Measurements from ENCODE around the gene ILF2. TPM values are rescaled to one million over a fixed set of nuclear protein-coding genes. Genes with fewer than 3 reads are reported as not detected.

Gene ILF2
- total RNA-seq, 1 donor from 2014 or later = 185 TPM

GRCh38 chr1:153630384-153630783 is 40.4 kb downstream of the ILF2 start:
- Histone ChIP-seq H4K20me1 (ENCODE audit: insufficient read depth, low read length) (peaks cover 9% of the 10 kb centered on the region), H3K9ac (ENCODE audit: low read length) (no peak overlapping the region), H3K79me2 (ENCODE audit: insufficient read depth, low read length) (peaks cover 29% of the 10 kb centered on the region), H3K4me2 (ENCODE audit: low read length) (no peak overlapping the region), H3K27me3 (ENCODE audit: insufficient read depth, low read length) (no peaks in the 10 kb centered on the region), H3K27ac (ENCODE audit: low read depth, low read length) (no peak overlapping the region), H3K4me1 (ENCODE audit: insufficient read depth, low read length) (peaks cover 30% of the 10 kb centered on the region), H3K36me3 (ENCODE audit: insufficient read depth, low read length) (peaks cover 3% of the 10 kb centered on the region), H3K4me3 (ENCODE audit: insufficient read depth, low read depth, low read length) (no peak overlapping the region), H3K9me3 (ENCODE audit: insufficient read depth, low read depth, low read length) (no peaks in the 10 kb centered on the region), H2AFZ (ENCODE audit: low read depth, low read length) (no peak overlapping the region)
- no peak overlapping the region for H3K27ac Mint-ChIP-seq (ENCODE audit: unreplicated experiment)
- no peak overlapping the region for H3K4me3 Mint-ChIP-seq (ENCODE audit: unreplicated experiment)
- no peaks in the 10 kb centered on the region for H3K27me3 Mint-ChIP-seq (ENCODE audit: low read depth, unreplicated experiment)
- TF ChIP-seq EZH2 (IDR thresholded peaks at IDR 0.05; ENCODE audit: insufficient read depth, low read length) (no peak), CTCF (IDR thresholded peaks at IDR 0.05; ENCODE audit: insufficient read depth, low read depth, low read length) (no peak)
- no peak for FAIRE-seq
- DNase-seq (ENCODE audit: low read depth) = no peak
- H3K9me3 Mint-ChIP-seq (ENCODE audit: unreplicated experiment) = no peaks in the 10 kb centered on the region
- H3K4me1 Mint-ChIP-seq (ENCODE audit: low read depth, unreplicated experiment) = peaks cover 36% of the 10 kb centered on the region
- H3K36me3 Mint-ChIP-seq (ENCODE audit: low read depth, unreplicated experiment) = peaks cover 4% of the 10 kb centered on the region

GRCh38 chr1:153629971-153630370 is 40.8 kb downstream of the ILF2 start:
- FAIRE-seq (no peak), DNase-seq (ENCODE audit: low read depth) (no peak)
- Histone ChIP-seq H3K27me3 (ENCODE audit: insufficient read depth, low read length) (no peaks in the 10 kb centered on the region), H2AFZ (ENCODE audit: low read depth, low read length) (no peak overlapping the region), H3K9me3 (ENCODE audit: insufficient read depth, low read depth, low read length) (no peaks in the 10 kb centered on the region), H3K27ac (ENCODE audit: low read depth, low read length) (no peak overlapping the region), H3K9ac (ENCODE audit: low read length) (no peak overlapping the region), H3K4me3 (ENCODE audit: insufficient read depth, low read depth, low read length) (no peak overlapping the region), H3K4me2 (ENCODE audit: low read length) (no peak overlapping the region), H3K79me2 (ENCODE audit: insufficient read depth, low read length) (peaks cover 29% of the 10 kb centered on the region), H4K20me1 (ENCODE audit: insufficient read depth, low read length) (peaks cover 12% of the 10 kb centered on the region), H3K4me1 (ENCODE audit: insufficient read depth, low read length) (peaks cover 34% of the 10 kb centered on the region), H3K36me3 (ENCODE audit: insufficient read depth, low read length) (peaks cover 8% of the 10 kb centered on the region)
- Mint-ChIP-seq H3K27ac (ENCODE audit: unreplicated experiment) (no peak overlapping the region), H3K27me3 (ENCODE audit: low read depth, unreplicated experiment) (no peaks in the 10 kb centered on the region), H3K36me3 (ENCODE audit: low read depth, unreplicated experiment) (peaks cover 5% of the 10 kb centered on the region), H3K4me3 (ENCODE audit: unreplicated experiment) (no peak overlapping the region), H3K4me1 (ENCODE audit: low read depth, unreplicated experiment) (peaks cover 36% of the 10 kb centered on the region), H3K9me3 (ENCODE audit: unreplicated experiment) (no peaks in the 10 kb centered on the region)
- no peak for TF ChIP-seq EZH2 (IDR thresholded peaks at IDR 0.05; ENCODE audit: insufficient read depth, low read length)
- TF ChIP-seq CTCF (IDR thresholded peaks at IDR 0.05; ENCODE audit: insufficient read depth, low read depth, low read length) = no peak

DNA sequence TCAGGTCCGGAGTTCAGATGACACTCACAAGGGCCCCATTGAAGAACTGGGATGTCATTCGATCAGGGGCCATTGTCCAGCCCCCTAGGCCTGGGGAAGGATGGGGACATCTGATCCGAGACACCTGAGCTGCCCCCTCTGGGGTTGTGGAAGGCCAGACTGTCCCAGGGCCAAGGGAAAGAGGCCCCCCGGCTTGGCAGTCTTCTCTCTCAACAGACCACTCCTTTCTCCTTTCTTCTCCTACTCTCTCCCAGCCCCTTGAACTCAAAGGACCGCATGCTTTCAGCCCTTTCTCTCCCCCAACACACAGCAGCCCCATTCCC is 41.5 kb downstream of the ILF2 start:
- Mint-ChIP-seq H3K4me3 (ENCODE audit: unreplicated experiment) (peak overlapping the region; percentile 41), H3K27me3 (ENCODE audit: low read depth, unreplicated experiment) (no peaks in the 10 kb centered on the region), H3K4me1 (ENCODE audit: low read depth, unreplicated experiment) (peaks cover 38% of the 10 kb centered on the region), H3K27ac (ENCODE audit: unreplicated experiment) (peak overlapping the region; percentile 83), H3K9me3 (ENCODE audit: unreplicated experiment) (no peaks in the 10 kb centered on the region), H3K36me3 (ENCODE audit: low read depth, unreplicated experiment) (peaks cover 6% of the 10 kb centered on the region)
- Histone ChIP-seq H3K4me2 (ENCODE audit: low read length) (no peak overlapping the region), H3K27me3 (ENCODE audit: insufficient read depth, low read length) (no peaks in the 10 kb centered on the region), H2AFZ (ENCODE audit: low read depth, low read length) (no peak overlapping the region), H3K9me3 (ENCODE audit: insufficient read depth, low read depth, low read length) (no peaks in the 10 kb centered on the region), H3K27ac (ENCODE audit: low read depth, low read length) (no peak overlapping the region), H3K4me1 (ENCODE audit: insufficient read depth, low read length) (peaks cover 35% of the 10 kb centered on the region), H4K20me1 (ENCODE audit: insufficient read depth, low read length) (peaks cover 8% of the 10 kb centered on the region), H3K4me3 (ENCODE audit: insufficient read depth, low read depth, low read length) (no peak overlapping the region), H3K36me3 (ENCODE audit: insufficient read depth, low read length) (peaks cover 9% of the 10 kb centered on the region), H3K9ac (ENCODE audit: low read length) (no peak overlapping the region), H3K79me2 (ENCODE audit: insufficient read depth, low read length) (peaks cover 27% of the 10 kb centered on the region)
- TF ChIP-seq CTCF (IDR thresholded peaks at IDR 0.05; ENCODE audit: insufficient read depth, low read depth, low read length) = no peak
- TF ChIP-seq EZH2 (IDR thresholded peaks at IDR 0.05; ENCODE audit: insufficient read depth, low read length) = no peak
- DNase-seq (ENCODE audit: low read depth) (no peak), FAIRE-seq (no peak)
